Endothelial cell of umbilical vein (primary cell): Measurements from ENCODE around the gene ZNF138. TPM values are rescaled to one million over a fixed set of nuclear protein-coding genes. Genes with fewer than 3 reads are reported as not detected.

ENCODE experiments used
- BruUV-seq: library from RNA; stranded (reverse); fragments of 400-500 nt; replicated peaks from 2 replicates; lab custom pipeline; 2021; lab: Mats Ljungman, UMichigan
- CTCF ChIA-PET: fragments of 300-600, 350-600 bp; sonication (Branson Sonifier 250); formaldehyde crosslinking; loops from one replicate; lab custom pipeline; 2021; ENCODE audit warnings: antibody characterized with exemption, inconsistent platforms; lab: Charles Lee
- POLR2A ChIA-PET: fragments of 300-600, 350-600 bp; sonication (Branson Sonifier 250); formaldehyde crosslinking; loops from one replicate; lab custom pipeline; 2021; ENCODE audit warnings: antibody characterized with exemption, inconsistent platforms; lab: Charles Lee
- DNase-seq: peaks from one replicate; pipeline ENCODE4 v3.0.0-alpha.2; 2011; ENCODE audit warnings: low read depth, low spot score
- FAIRE-seq: peaks from 2 replicates; lab custom pipeline; 2011; peaks lifted over from hg19 to GRCh38; lab: Jason Lieb, UNC
- H2AFZ ChIP-seq: 2 replicates; pipeline ENCODE4 v1.6.0; 2012; ENCODE audit warnings: low read depth, low read length, control low read depth, inconsistent platforms
- H3K27ac ChIP-seq: 2 replicates; pipeline ENCODE4 v1.5.1; 2011; ENCODE audit warnings: low read depth, mild to moderate bottlenecking, control low read depth, low read length, moderate library complexity; ENCODE audit not compliant: insufficient read depth
- H3K27me3 ChIP-seq, 2 experiments: 2 replicates each; pipeline versions ENCODE4 v1.6.0 to v1.6.1; 2011; ENCODE audit warnings: low read length in 2 of 2, mixed read lengths in 1 of 2; ENCODE audit not compliant: control insufficient read depth in 2 of 2, insufficient read depth in 2 of 2
- H3K36me3 ChIP-seq, 2 experiments: 2 replicates in 1 of 2; 3 replicates in 1 of 2; pipeline ENCODE4 v1.5.1; 2011; ENCODE audit warnings: low read length in 2 of 2, mild to moderate bottlenecking in 1 of 2, moderate library complexity in 1 of 2; ENCODE audit not compliant: control insufficient read depth in 2 of 2, insufficient read depth in 2 of 2; ENCODE audit errors: extremely low read depth in 1 of 2
- H3K4me1 ChIP-seq: 3 replicates; pipeline ENCODE4 v1.5.1; 2011; ENCODE audit warnings: mild to moderate bottlenecking, low read length; ENCODE audit not compliant: control insufficient read depth, insufficient read depth; ENCODE audit errors: extremely low read depth
- H3K4me2 ChIP-seq: 2 replicates; pipeline ENCODE4 v1.6.1; 2011; ENCODE audit warnings: low read length, control low read depth, mixed read lengths; ENCODE audit not compliant: insufficient read depth
- H3K4me3 ChIP-seq, 3 experiments: fragments of 200-600 bp in 1 of 3; sonication (generic), shearing (Covaris generic) in 1 of 3; replicated peaks in 1 of 3; 2 replicates each; pipeline ENCODE4 v1.5.1; 2011 to 2016; ENCODE audit warnings: control low read depth in 3 of 3, low read length in 3 of 3, mild to moderate bottlenecking in 2 of 3, inconsistent platforms in 1 of 3, low read depth in 1 of 3, moderate library complexity in 1 of 3; ENCODE audit not compliant: insufficient read depth in 1 of 3
- H3K79me2 ChIP-seq: 2 replicates; pipeline ENCODE4 v1.6.0; 2012; ENCODE audit warnings: low read length, inconsistent platforms; ENCODE audit not compliant: control insufficient read depth, insufficient read depth
- H3K9ac ChIP-seq: replicated peaks from 2 replicates; pipeline ENCODE3; 2011; ENCODE audit warnings: low read length, control low read depth; ENCODE audit not compliant: insufficient read depth; ENCODE audit errors: extremely low read depth
- H3K9me1 ChIP-seq: replicated peaks from 3 replicates; pipeline ENCODE4 v1.6.0; 2011; ENCODE audit warnings: mild to moderate bottlenecking, low read length; ENCODE audit not compliant: control insufficient read depth, insufficient read depth; ENCODE audit errors: extremely low read depth
- H3K9me3 ChIP-seq: replicated peaks from 2 replicates; pipeline ENCODE4 v1.5.1; 2012; ENCODE audit warnings: low read length, inconsistent platforms; ENCODE audit not compliant: control insufficient read depth, insufficient read depth
- H4K20me1 ChIP-seq: replicated peaks from 2 replicates; pipeline ENCODE3; 2011; ENCODE audit warnings: mild to moderate bottlenecking, low read length; ENCODE audit not compliant: control insufficient read depth, insufficient read depth; ENCODE audit errors: extremely low read depth
- CTCF ChIP-seq, 2 donors: IDR thresholded peaks; 1 replicate in 1 of 2; 2 replicates in 1 of 2; pipeline ENCODE4 v1.5.1; 2011; ENCODE audit warnings: low read length in 2 of 2, mild to moderate bottlenecking in 2 of 2, moderate library complexity in 2 of 2, control low read depth in 1 of 2, inconsistent platforms in 1 of 2, low read depth in 1 of 2; ENCODE audit not compliant: insufficient read depth in 1 of 2; ENCODE audit errors: extremely low read depth in 1 of 2
- EZH2 ChIP-seq: IDR thresholded peaks from 2 replicates; pipeline ENCODE4 v1.6.1; 2012; ENCODE audit warnings: borderline replicate concordance, low read depth, mild to moderate bottlenecking, moderate library complexity, low read length, inconsistent platforms; ENCODE audit not compliant: severe bottlenecking
- FOS ChIP-seq: IDR thresholded peaks from 2 replicates; pipeline ENCODE4 v1.6.1; 2011; ENCODE audit warnings: mild to moderate bottlenecking, low read length, moderate library complexity, borderline replicate concordance; ENCODE audit not compliant: insufficient read depth
- GATA2 ChIP-seq: IDR thresholded peaks from 2 replicates; pipeline ENCODE4 v1.7.0; 2011; ENCODE audit warnings: low read depth, mild to moderate bottlenecking, moderate library complexity, mixed read lengths, low read length; ENCODE audit not compliant: insufficient read length, insufficient read depth
- JUN ChIP-seq: IDR thresholded peaks from 2 replicates; pipeline ENCODE4 v1.6.1; 2011; ENCODE audit warnings: borderline replicate concordance, low read depth; ENCODE audit not compliant: insufficient read length, insufficient read depth
- MAX ChIP-seq: IDR thresholded peaks from 2 replicates; pipeline ENCODE4 v1.6.1; 2011; ENCODE audit not compliant: insufficient read depth, insufficient read length
- MYC ChIP-seq: IDR thresholded peaks from one replicate; pipeline ENCODE4 v1.6.1; 2011; ENCODE audit warnings: mild to moderate bottlenecking, low read depth, low read length
- POLR2A ChIP-seq: IDR thresholded peaks from 2 replicates; pipeline ENCODE4 v1.6.1; 2012; ENCODE audit warnings: low read depth, mild to moderate bottlenecking, control low read depth, low read length
- POLR2AphosphoS5 ChIP-seq: IDR thresholded peaks from 2 replicates; pipeline ENCODE4 v1.6.1; 2012; ENCODE audit warnings: low read depth, mild to moderate bottlenecking, control low read depth, low read length, moderate library complexity; ENCODE audit not compliant: insufficient read depth
- dilution Hi-C: fragments of 300-500 bp; cut with MboI; formaldehyde crosslinking; loops from one replicate; pipeline ENCODE4 v1.15.0; 2019; ENCODE audit warnings: low sequenced_read_pairs; ENCODE audit not compliant: extremely low pct_ligation_motif_present
- intact Hi-C: fragments of 100-400 bp; cut with micrococcal nuclease; formaldehyde crosslinking; loops from one replicate; pipeline ENCODE4 v1.10.0; 2022
- polyA plus RNA-seq, 4 experiments: library from polyadenylated mRNA; depleted of rRNA in 3 of 4; stranded (reverse) in 3 of 4; unstranded in 1 of 4; fragments of >200 nt; gene quantifications; 2 replicates each; pipeline versions ENCODE4 v1.2.1 to v1.2.3, GENCODE V29; 2011 to 2012; ENCODE audit warnings: missing spikeins in 1 of 4
- total RNA-seq: library from RNA; stranded (reverse); gene quantifications from 2 replicates; pipeline ENCODE4 v1.2.3, GENCODE V29; 2021

ZNF138 gene
- total and polyA plus RNA-seq, 2 donors (not counting 3 experiments of a cell fraction or from before 2014, with no cell fraction given) = 2.0 to 3.3 TPM

GRCh38 chr7:64849250-64849923, 55.2 kb downstream of the ZNF138 start:
- H2AFZ ChIP-seq = no peak overlapping the region
- no peak for FAIRE-seq

More at GRCh38 chr7:64849250-64849923, 55.2 kb downstream of the ZNF138 start:
- ChIA-PET POLR2A (no interaction called here), CTCF (no interaction called here)
- no peak for DNase-seq
- no peaks in the 10 kb centered on the region for H4K20me1 ChIP-seq
- no peaks in the 10 kb centered on the region for H3K27me3 ChIP-seq
- H3K79me2 ChIP-seq = no peaks in the 10 kb centered on the region
- no TSS peak for BruUV-seq
- H3K4me2 ChIP-seq = no peak overlapping the region
- H3K9me1 ChIP-seq = no peaks in the 10 kb centered on the region
- dilution Hi-C loops (no loop called here), intact Hi-C loops (no loop called here)
- no peaks in the 10 kb centered on the region for H3K9me3 ChIP-seq
- H3K36me3 ChIP-seq = no peaks in the 10 kb centered on the region
- TF ChIP-seq CTCF (IDR thresholded peaks at IDR 0.05; ENCODE audit: extremely low read depth in 1 of 2, insufficient read depth in 1 of 2, low read depth in 1 of 2, low read length in 2 of 2) (no peak), FOS (no peak), JUN (no peak), POLR2A (no peak), MYC (no peak), GATA2 (no peak), POLR2AphosphoS5 (no peak), MAX (no peak), EZH2 (no peak)
- H3K4me3 ChIP-seq = no peak overlapping the region
- H3K27ac ChIP-seq = no peak overlapping the region
- H3K4me1 ChIP-seq = no peaks in the 10 kb centered on the region
- H3K9ac ChIP-seq = no peak overlapping the region
